ENCODE data around the gene HSPA14. TPM values are rescaled to one million over a fixed set of nuclear protein-coding genes. Genes with fewer than 3 reads are reported as not detected.

HSPA14 gene
- total and polyA plus RNA-seq, 2 of the 4 experiments (the other 2 are of a cell fraction): 10.3 to 11.8 TPM

- TF ChIP-seq MAFK (IDR thresholded peaks at IDR 0.05; ENCODE audit: low read depth, low read length) (no peak), MXI1 (IDR thresholded peaks at IDR 0.05; ENCODE audit: borderline replicate concordance, low read depth, low read length) (no peak), FOS (IDR thresholded peaks at IDR 0.05; ENCODE audit: low read depth, low read length) (0 out of 2 replicates have a peak, but pooled peaks have one; percentile 39)
Observed at GRCh38 chr10:14820010-14820774, 17.9 kb upstream of the HSPA14 start (continued).

- Histone ChIP-seq H3K18ac (ENCODE audit: low read depth, low read length) (no peak overlapping the region), H3K14ac (replicated peaks; ENCODE audit: low read depth, low read length) (peak overlapping the region; percentile 55), H3K4me2 (ENCODE audit: low read depth, low read length) (no peak overlapping the region), H4K20me1 (ENCODE audit: insufficient read depth, low read length) (no peaks in the 10 kb centered on the region), H3K4me3 (ENCODE audit: insufficient read depth, low read depth, low read length) (no peak overlapping the region), H4K8ac (ENCODE audit: low read depth in 2 of 2, low read length in 2 of 2) (peak overlapping the region; percentile 12 to 49; a peak in 3 of 4 replicates), H3K27ac (ENCODE audit: insufficient read depth, low read length) (no peak overlapping the region), H2BK15ac (ENCODE audit: low read depth, low read length) (peak overlapping the region; percentile 79; the same call in 1 of the 3 replicates), H4K5ac (ENCODE audit: low read depth, low read length) (no peak overlapping the region), H2BK5ac (ENCODE audit: low read depth, low read length, poor library complexity, severe bottlenecking) (no peak overlapping the region), H3K4ac (ENCODE audit: low read depth, low read length) (peak overlapping the region; percentile 73), H3K4me1 (ENCODE audit: control insufficient read depth, insufficient read depth, low read length) (peaks cover 3% of the 10 kb centered on the region), H2BK20ac (ENCODE audit: low read depth, low read length) (peak overlapping the region; percentile 91), H3K27me3 (ENCODE audit: control insufficient read depth, insufficient read depth, low read length) (peaks cover 2% of the 10 kb centered on the region), H3K36me3 (ENCODE audit: control insufficient read depth, insufficient read depth, low read length) (no peaks in the 10 kb centered on the region), H3K9ac (ENCODE audit: low read depth, low read length) (no peak overlapping the region), H3K56ac (ENCODE audit: extremely low read depth, insufficient read depth, low read length) (no peak overlapping the region), H2BK120ac (ENCODE audit: low read depth, low read length) (peak overlapping the region; percentile 79), H2AFZ (replicated peaks; ENCODE audit: low read length, poor library complexity) (peak overlapping the region; percentile 38), H4K91ac (ENCODE audit: insufficient read depth, low read depth, low read length) (peak overlapping the region; percentile 72), H3K9me1 (ENCODE audit: insufficient read depth, low read length) (peaks cover 4% of the 10 kb centered on the region; the same call in 1 of the 2 replicates), H3K79me1 (ENCODE audit: low read depth in 1 of 2, low read length in 2 of 2) (peaks cover 0 to 4% of the 10 kb centered on the region in 2 experiments; a peak in 1 of 4 replicates), H2AK5ac (ENCODE audit: low read depth, low read length) (peak overlapping the region; percentile 92), H2AK9ac (replicated peaks; ENCODE audit: low read depth, low read length, poor library complexity) (no peak overlapping the region), H3K23ac (ENCODE audit: low read depth, low read length) (no peak overlapping the region; the same call in 1 of the 2 replicates), H3K9me3 (ENCODE audit: control insufficient read depth, insufficient read depth, low read length) (no peaks in the 10 kb centered on the region)
- DNase-seq (no peak), ATAC-seq (ENCODE audit: low read depth) (no peak)
- no TSS peak for BruUV-seq (replicated peaks)
- intact Hi-C loops (cut with micrococcal nuclease) (loop anchor here (5.0 to 10.0 kb wide), 2 partner anchors 163 to 626 kb away; no protein-coding TSS in a partner anchor), dilution Hi-C loops (cut with HindIII; ENCODE audit: low sequenced_read_pairs, unreplicated experiment) (no loop called here), in situ Hi-C loops (cut with MboI; ENCODE audit: low sequenced_read_pairs) (loop anchor here (5.0 to 25.0 kb wide), 3 partner anchors 226 to 633 kb away; no protein-coding TSS in a partner anchor)
- POLR2A ChIA-PET (ENCODE audit: unreplicated experiment): no interaction called here
- CTCF ChIA-PET: no interaction called here
- 100% methylated on average over 3 of the region's 5 CpGs; no CpG with 5 or more reads in 1 of the 2 experiments for WGBS, 2 experiments (ENCODE audit: extremely low coverage in 2 of 2, insufficient read length in 1 of 2)
- no peak for TF ChIP-seq SMC3 (IDR thresholded peaks at IDR 0.05; ENCODE audit: low read depth, low read length)
- TF ChIP-seq CEBPB (IDR thresholded peaks at IDR 0.05; ENCODE audit: low read depth, low read length): no peak
- no peak for TF ChIP-seq RAD21 (IDR thresholded peaks at IDR 0.05; ENCODE audit: low read length)
- no peak for TF ChIP-seq FOS (IDR thresholded peaks at IDR 0.05; ENCODE audit: low read depth, low read length)
- TF ChIP-seq NFE2L2 (IDR thresholded peaks at IDR 0.05; ENCODE audit: low read depth, low read length): no peak
- no peak for TF ChIP-seq MXI1 (IDR thresholded peaks at IDR 0.05; ENCODE audit: borderline replicate concordance, low read depth, low read length)
- no peak for TF ChIP-seq MAFK (IDR thresholded peaks at IDR 0.05; ENCODE audit: low read depth, low read length)
- TF ChIP-seq RCOR1 (IDR thresholded peaks at IDR 0.05; ENCODE audit: insufficient replicate concordance, low read length): no peak
- no peak for TF ChIP-seq POLR2A (IDR thresholded peaks at IDR 0.05; ENCODE audit: low read depth, low read length)
- no peak for TF ChIP-seq CTCF (conservative IDR thresholded peaks at IDR 0.05; ENCODE audit: low read depth, low read length)
- no peak for TF ChIP-seq CHD1 (IDR thresholded peaks at IDR 0.05; ENCODE audit: low read depth, low read length)
- no peak for TF ChIP-seq ELK1 (IDR thresholded peaks at IDR 0.05; ENCODE audit: borderline replicate concordance, low read depth, low read length)
- TF ChIP-seq BHLHE40 (IDR thresholded peaks at IDR 0.05; ENCODE audit: low read depth, low read length): no peak
Observed at GRCh38 chr10:14820775-14821154, 17.3 kb upstream of the HSPA14 start.
